Measurements from ENCODE around the gene GHRL.

The GHRL gene

DNA sequence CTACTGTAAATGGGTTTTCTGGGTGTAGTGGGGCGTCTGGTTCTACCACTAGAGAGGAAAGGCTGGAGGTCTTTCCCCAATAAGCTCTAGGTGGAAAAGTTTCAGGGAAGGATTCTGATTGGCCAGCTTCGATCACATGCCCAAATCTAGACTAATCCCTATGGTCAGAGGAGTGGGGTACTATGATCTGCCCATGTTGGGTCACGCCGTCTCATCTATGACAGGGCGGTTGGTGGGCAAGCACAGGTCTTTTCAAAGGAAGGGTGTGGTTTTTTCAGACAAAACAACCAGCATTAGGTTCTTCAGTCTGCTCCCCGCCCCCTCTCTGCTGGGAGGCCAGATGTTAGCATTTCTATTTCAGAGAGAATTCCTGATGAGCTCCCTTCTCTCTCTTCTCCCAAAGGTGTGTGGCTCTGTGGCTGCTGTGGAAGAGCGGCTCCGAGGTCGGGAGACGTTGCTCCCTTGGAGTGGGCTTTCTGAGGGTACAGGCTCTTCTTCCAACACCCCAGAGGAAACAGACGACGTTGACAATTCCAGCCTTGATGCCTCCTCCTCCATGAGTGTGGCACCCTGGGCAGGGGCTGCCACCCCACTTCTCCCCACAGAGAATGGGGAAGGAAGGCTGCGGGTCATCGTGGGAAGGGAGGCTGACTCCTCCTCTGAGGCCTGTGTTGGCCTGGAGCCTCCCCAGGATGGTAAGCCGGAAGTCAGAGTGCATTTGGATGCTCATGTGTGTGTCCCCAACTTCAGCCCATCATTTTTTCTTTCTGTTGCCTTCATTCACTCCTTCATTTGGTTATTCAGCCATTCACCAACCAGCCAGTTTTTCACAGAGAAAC is 54.2 kb downstream of the GHRL start:
- no peak for DNase-seq
